Osteocyte (in vitro differentiated cells): ENCODE measurements around the gene CYP24A1. TPM values are rescaled to one million over a fixed set of nuclear protein-coding genes. Genes with fewer than 3 reads are reported as not detected.
"Not testable (repeated sequence)": the region's sequence is repeated elsewhere in the genome, so short reads cannot be mapped to it uniquely, and the experiment has no call there.

Experiments
- DNase-seq: peaks from one replicate; pipeline ENCODE4 v3.0.0; 2021; ENCODE audit warnings: mixed read lengths; ENCODE audit not compliant: unreplicated experiment; ENCODE audit errors: extremely low spot score
- H3K27ac Mint-ChIP-seq: one replicate; pipeline ENCODE4 v1.8.0; 2021; ENCODE audit warnings: mild to moderate bottlenecking, mixed read lengths; ENCODE audit not compliant: unreplicated experiment
- H3K27me3 Mint-ChIP-seq: one replicate; pipeline ENCODE4 v1.8.0; 2021; ENCODE audit warnings: mixed read lengths; ENCODE audit not compliant: unreplicated experiment
- H3K36me3 Mint-ChIP-seq: one replicate; pipeline ENCODE4 v1.8.0; 2021; ENCODE audit warnings: mixed read lengths; ENCODE audit not compliant: unreplicated experiment
- H3K4me1 Mint-ChIP-seq: one replicate; pipeline ENCODE4 v1.8.0; 2021; ENCODE audit warnings: mixed read lengths; ENCODE audit not compliant: unreplicated experiment
- H3K4me3 Mint-ChIP-seq: one replicate; pipeline ENCODE4 v1.8.0; 2021; ENCODE audit warnings: mild to moderate bottlenecking, moderate library complexity, mixed read lengths; ENCODE audit not compliant: unreplicated experiment
- H3K9me3 Mint-ChIP-seq: one replicate; pipeline ENCODE4 v1.8.0; 2021; ENCODE audit warnings: mixed read lengths; ENCODE audit not compliant: unreplicated experiment
- total RNA-seq: library from RNA; stranded (reverse); gene quantifications from 2 replicates; pipeline ENCODE4 v1.2.1, GENCODE V29; 2021
- TF ChIP-seq, protein P1 (sequence below): fragments of 200-600 bp; sonication (generic); IDR thresholded peaks from 2 replicates; pipeline ENCODE4 v1.5.0; 2021; ENCODE audit warnings: antibody characterized with exemption, mild to moderate bottlenecking, moderate library complexity

CYP24A1 gene
- total RNA-seq, 1 donor from 2014 or later: not detected

DNA sequence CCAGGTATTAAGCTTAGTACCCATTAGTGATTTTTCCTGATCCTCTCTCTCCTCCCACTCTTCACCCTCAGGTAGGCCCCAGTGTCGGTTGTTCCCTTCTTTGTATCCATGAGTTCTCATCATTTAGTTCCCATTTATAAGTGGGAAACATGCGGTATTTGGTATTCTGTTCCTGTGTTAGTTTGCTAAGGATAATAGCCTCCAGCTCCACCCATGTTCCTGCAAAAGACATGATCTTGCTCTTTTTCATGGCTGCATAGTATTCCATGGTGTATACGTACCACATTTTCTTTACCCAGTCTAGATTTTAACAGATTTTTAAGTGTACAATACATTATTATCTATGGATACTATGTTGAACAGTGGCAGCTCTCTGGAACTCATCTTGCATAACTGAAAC is 44.4 kb downstream of the CYP24A1 start:
- no peak for DNase-seq
- no peak overlapping the region for H3K27ac Mint-ChIP-seq
- H3K36me3 Mint-ChIP-seq: no peaks in the 10 kb centered on the region
- no peak overlapping the region for H3K4me3 Mint-ChIP-seq
- TF ChIP-seq, protein P1, sequence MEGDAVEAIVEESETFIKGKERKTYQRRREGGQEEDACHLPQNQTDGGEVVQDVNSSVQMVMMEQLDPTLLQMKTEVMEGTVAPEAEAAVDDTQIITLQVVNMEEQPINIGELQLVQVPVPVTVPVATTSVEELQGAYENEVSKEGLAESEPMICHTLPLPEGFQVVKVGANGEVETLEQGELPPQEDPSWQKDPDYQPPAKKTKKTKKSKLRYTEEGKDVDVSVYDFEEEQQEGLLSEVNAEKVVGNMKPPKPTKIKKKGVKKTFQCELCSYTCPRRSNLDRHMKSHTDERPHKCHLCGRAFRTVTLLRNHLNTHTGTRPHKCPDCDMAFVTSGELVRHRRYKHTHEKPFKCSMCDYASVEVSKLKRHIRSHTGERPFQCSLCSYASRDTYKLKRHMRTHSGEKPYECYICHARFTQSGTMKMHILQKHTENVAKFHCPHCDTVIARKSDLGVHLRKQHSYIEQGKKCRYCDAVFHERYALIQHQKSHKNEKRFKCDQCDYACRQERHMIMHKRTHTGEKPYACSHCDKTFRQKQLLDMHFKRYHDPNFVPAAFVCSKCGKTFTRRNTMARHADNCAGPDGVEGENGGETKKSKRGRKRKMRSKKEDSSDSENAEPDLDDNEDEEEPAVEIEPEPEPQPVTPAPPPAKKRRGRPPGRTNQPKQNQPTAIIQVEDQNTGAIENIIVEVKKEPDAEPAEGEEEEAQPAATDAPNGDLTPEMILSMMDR: no peak
- no peaks in the 10 kb centered on the region for H3K9me3 Mint-ChIP-seq
- H3K4me1 Mint-ChIP-seq: peaks cover 15% of the 10 kb centered on the region
- H3K27me3 Mint-ChIP-seq: no peaks in the 10 kb centered on the region

DNA sequence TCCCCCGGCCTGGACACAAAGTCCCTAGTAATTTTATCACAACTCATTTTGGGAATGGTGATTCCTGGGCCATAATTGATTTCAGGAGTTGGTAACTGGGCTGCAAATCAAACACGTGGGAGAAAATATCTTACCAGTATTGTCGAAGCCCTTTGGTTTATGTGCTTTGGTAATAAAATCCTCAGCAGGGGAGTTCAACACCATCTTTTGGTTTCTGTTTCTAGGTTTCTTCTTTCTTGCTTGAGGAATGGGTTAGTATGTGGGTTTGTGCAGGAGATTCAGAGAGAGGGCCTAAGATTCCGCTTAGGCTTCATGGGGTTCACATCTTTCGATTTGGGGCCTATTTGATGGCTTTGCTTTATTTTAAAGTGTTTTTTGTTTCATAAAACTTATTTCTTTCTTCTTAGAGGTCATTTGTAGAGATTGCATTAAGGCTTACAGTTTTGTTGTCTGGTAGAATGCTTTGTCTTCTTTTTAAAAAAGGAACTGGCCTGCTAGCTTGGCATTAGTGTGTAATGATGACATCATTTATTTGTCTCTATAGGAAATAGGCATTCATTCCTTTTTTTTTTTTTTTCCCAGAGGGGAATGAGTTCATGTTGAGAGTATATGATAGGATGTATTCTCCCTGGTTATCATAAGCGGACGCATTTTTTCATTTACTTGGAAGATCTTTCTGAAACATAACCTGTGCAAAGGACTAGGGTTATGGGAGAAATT is 45.8 kb downstream of the CYP24A1 start:
- no peak for DNase-seq
- H3K27me3 Mint-ChIP-seq: no peaks in the 10 kb centered on the region
- H3K27ac Mint-ChIP-seq: no peak overlapping the region
- no peaks in the 10 kb centered on the region for H3K9me3 Mint-ChIP-seq
- TF ChIP-seq, protein P1: no peak
- H3K36me3 Mint-ChIP-seq: no peaks in the 10 kb centered on the region
- peaks cover 13% of the 10 kb centered on the region for H3K4me1 Mint-ChIP-seq
- no peak overlapping the region for H3K4me3 Mint-ChIP-seq

DNA sequence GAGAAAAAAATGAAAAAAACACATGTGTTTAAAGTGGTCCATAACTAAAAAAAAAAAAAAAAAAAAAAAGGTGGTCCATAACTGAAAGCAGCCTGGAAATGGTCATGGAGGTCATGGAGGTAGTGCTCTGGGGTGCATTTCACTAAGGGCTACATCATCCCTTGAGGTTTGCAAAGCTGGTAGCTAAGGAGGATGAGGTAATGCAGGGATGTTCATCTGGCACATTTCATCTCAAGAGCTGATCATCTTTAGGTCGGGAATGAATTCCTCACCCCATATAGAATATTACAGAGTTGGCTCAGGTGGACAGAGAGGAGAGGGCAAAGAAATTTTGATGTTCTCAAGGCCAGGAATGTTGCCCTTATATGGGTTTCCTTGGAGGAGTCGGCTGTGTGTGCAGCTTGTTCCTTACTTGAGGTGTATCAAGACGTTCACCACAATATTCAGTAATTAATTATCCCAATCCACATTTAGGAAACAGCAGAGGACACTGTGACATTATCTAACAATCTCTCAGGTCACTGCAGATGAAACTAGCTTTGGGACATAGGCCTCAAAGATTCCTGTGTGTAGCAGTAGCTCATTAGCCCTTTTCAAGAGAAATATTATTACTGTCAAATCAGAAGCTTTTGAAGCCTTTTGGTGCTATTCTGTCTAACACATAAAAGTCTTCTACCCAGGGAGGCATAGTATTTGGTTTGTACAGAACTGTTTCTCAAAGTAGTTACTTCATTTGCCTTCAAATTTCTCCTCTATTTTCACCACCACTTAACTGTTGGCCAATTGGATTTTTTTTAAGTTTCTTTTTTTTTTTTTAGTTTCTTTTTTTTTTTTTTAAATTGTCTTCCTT is 46.8 kb downstream of the CYP24A1 start:
- Mint-ChIP-seq H3K36me3 (no peaks in the 10 kb centered on the region), H3K27ac (no peak overlapping the region)

DNA sequence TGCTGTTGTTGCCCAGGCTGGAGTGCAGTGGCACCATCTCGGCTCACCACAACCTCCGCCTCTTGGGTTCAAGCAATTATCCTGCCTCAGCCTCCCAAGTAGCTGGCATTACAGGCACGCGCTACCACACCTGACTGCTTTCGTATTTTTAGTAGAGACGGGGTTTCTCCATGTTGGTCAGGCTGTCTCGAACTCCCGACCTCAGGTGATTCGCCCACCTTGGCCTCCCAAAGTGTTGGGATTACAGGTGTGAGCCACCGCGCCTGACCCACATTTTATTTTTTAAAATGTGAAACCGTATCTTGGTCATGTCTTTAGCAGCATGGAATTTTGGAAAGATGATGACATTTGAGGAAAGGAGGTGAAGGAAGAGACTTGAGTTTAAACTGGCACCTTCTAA is 47.5 kb downstream of the CYP24A1 start:
- H3K27me3 Mint-ChIP-seq, DNase-seq, H3K9me3 Mint-ChIP-seq, H3K4me1 Mint-ChIP-seq, H3K27ac Mint-ChIP-seq, H3K4me3 Mint-ChIP-seq, H3K36me3 Mint-ChIP-seq: not testable (repeated sequence)

More for the DNA sequence above, 46.8 kb downstream of the CYP24A1 start:
- H3K9me3 Mint-ChIP-seq: no peaks in the 10 kb centered on the region
- no peaks in the 10 kb centered on the region for H3K27me3 Mint-ChIP-seq
- TF ChIP-seq, protein P1: no peak
- no peak for DNase-seq
- no peak overlapping the region for H3K4me3 Mint-ChIP-seq
- peaks cover 4% of the 10 kb centered on the region for H3K4me1 Mint-ChIP-seq

DNA sequence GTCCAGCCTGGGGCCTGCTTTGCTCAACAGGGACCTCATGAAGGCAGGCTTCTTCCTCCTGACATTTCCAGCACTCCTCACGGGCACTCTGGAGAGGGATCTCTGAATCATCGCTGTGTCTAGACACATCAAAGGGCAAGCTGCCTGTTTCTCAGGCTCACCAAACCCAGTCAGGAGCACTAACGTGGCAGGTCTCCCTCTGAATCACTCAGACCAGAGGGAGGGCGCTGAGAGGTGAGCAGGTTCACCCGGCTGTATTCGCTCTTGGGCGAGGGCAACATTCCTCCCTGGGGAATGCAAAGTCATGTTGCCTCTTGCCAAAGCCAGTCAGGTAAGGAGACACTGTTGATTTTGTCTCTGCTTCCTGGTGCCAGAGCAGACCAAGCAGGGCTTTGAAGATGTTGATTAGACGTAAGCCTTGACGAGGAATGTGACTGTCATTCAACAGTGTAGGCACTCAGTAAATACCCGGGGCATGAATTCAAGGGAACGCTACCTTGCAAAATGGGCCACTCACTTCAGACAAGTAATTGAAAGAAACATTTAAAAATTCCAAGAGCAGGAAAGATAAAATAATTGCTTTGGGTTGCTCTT is 50.1 kb downstream of the CYP24A1 start:
- DNase-seq: no peak
- Mint-ChIP-seq H3K27me3 (peaks cover 3% of the 10 kb centered on the region), H3K36me3 (no peaks in the 10 kb centered on the region), H3K27ac (no peak overlapping the region), H3K4me3 (no peak overlapping the region), H3K4me1 (no peaks in the 10 kb centered on the region), H3K9me3 (no peaks in the 10 kb centered on the region)
- TF ChIP-seq, protein P1: no peak
